ENCODE data around the gene OTOGL.

DNA sequence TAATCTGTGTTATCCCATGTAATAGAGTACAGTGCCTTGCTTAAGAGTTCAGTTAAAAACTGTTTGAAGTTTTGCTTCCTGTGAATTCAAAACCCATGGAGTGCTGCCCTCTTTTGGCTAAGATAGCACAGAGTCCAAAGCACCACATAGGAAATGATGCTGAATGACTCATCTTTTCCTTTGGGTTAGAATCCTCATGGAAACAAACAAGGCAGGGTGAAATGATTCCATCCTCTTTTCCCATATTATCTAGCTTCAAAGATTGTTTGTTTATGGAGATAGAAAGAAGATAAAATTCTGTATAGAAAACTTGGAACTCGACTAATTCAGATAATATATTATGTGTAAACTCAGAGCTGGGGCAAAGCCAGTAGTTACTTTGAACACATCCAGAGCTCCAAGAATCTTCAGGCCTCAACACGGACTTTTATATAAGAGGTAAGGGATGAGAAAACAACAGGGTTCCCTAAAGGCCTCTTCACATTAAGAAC, 87.4 kb downstream of the OTOGL start:
- TF ChIP-seq, protein P1, sequence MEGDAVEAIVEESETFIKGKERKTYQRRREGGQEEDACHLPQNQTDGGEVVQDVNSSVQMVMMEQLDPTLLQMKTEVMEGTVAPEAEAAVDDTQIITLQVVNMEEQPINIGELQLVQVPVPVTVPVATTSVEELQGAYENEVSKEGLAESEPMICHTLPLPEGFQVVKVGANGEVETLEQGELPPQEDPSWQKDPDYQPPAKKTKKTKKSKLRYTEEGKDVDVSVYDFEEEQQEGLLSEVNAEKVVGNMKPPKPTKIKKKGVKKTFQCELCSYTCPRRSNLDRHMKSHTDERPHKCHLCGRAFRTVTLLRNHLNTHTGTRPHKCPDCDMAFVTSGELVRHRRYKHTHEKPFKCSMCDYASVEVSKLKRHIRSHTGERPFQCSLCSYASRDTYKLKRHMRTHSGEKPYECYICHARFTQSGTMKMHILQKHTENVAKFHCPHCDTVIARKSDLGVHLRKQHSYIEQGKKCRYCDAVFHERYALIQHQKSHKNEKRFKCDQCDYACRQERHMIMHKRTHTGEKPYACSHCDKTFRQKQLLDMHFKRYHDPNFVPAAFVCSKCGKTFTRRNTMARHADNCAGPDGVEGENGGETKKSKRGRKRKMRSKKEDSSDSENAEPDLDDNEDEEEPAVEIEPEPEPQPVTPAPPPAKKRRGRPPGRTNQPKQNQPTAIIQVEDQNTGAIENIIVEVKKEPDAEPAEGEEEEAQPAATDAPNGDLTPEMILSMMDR (conservative IDR thresholded peaks at IDR 0.05; ENCODE audit: low read length) = peak; percentile 95
- TF ChIP-seq EZH2phosphoT487 (IDR thresholded peaks at IDR 0.05; ENCODE audit: borderline replicate concordance) = no peak
